GM12801 (cell line): Measurements from ENCODE around the gene MAPK7.

ENCODE experiments used
- CTCF ChIP-seq: IDR thresholded peaks from one replicate; pipeline ENCODE4 v1.5.1; 2011; ENCODE audit warnings: control low read depth; ENCODE audit not compliant: insufficient read length; ENCODE audit errors: extremely low read depth

Gene MAPK7

DNA sequence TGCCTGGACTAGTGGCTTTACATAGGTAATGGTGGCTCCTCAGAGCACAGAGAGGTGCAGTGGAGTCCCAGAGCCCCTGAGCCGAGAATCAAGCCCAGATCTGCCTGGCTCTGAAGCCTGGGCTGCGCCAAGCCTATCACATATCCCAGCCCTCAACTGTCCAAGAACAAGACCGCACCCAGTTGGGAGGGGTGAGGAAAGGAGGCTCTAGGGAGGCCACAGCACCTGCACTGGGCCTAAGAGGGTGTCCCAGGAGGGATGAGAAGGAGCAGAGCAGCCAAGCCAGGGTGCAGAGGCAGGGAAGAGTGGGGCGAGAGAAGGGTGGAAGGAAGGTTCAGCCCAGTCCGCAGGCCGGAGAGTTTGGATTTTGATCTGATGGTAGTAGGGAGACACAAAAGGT lies 31.8 kb downstream of the MAPK7 start:
- no peak for TF ChIP-seq CTCF

DNA sequence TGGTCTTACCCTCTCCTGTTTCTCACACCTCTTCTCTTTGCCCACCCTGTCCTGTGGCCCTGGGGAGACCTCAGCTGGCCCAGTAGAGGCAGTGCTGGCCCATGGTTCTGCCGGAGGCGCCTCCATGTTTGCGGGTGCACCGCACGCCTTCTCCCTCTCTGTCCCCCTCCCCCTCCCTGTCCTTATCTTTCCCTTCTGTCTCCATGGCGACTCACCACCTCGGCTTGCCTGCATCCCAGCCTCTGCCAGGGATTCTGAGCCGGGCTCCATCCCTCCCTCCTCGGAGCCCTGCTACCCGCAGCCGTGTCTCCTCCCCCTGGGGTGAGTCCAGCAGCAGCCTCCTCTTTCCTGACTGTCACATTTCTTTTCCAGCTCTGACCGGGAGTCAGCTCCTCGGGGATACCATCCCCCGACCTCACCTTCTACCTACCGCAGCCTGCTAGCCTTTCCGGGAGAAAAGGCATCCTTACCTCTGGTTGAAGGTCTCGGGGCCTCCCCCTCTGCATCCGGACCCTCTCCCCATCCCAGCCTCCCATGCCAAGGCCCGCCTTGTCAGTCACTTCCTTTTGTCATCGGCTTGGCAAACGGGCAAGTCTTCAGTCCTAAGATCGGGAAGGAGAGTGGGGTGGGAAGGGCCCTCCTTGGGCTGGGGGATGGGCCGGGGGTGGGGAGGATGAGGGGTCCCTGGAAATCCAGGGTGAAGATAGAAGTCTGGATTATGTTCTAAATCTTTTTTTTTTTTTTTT lies 32.8 kb downstream of the MAPK7 start, which contains the start of gene RNF112:
RNF112 (plus strand) TSS at position 358 of the 746 bp plus-strand sequence; CDS start at position 535, 177 bp downstream.
- TF ChIP-seq CTCF, result no peak

- TF ChIP-seq CTCF, result no peak
Observed at GRCh38 chr17:19411631-19412030, 33.3 kb downstream of the MAPK7 start.

DNA sequence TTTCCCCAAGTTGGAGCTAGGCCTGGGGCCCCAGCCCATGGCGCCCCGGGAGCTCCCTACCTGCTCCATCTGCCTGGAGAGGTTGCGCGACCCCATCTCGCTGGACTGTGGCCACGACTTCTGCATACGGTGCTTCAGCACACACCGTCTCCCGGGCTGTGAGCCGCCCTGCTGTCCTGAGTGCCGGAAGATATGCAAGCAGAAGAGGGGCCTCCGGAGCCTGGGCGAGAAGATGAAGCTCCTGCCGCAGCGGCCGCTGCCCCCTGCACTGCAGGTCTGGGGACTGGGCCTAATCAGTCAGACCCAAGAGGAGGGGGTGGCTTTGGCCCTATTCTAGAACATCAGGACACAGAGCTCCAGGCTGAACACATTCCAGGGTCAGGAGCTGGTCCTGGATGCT lies 34.2 kb downstream of the MAPK7 start:
- TF ChIP-seq CTCF, result no peak

DNA sequence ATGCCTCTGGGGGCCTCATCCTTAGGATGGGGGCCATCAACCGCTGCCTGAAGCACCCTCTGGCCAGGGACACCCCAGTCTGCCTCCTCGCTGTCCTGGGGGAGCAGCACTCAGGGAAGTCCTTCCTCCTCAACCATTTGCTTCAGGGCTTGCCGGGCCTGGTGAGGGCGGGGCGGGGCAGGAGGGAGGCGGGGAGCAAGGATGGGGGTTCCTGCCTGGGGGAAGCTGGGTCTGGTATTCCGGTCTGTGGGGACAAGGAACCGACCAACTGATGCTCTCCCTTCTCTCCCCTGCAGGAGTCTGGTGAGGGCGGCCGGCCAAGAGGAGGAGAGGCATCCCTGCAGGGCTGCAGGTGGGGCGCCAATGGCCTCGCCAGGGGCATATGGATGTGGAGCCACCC lies 34.7 kb downstream of the MAPK7 start:
- no peak for TF ChIP-seq CTCF

GRCh38 chr17:19413761-19414160 lies 35.5 kb downstream of the MAPK7 start:
- no peak for TF ChIP-seq CTCF

DNA sequence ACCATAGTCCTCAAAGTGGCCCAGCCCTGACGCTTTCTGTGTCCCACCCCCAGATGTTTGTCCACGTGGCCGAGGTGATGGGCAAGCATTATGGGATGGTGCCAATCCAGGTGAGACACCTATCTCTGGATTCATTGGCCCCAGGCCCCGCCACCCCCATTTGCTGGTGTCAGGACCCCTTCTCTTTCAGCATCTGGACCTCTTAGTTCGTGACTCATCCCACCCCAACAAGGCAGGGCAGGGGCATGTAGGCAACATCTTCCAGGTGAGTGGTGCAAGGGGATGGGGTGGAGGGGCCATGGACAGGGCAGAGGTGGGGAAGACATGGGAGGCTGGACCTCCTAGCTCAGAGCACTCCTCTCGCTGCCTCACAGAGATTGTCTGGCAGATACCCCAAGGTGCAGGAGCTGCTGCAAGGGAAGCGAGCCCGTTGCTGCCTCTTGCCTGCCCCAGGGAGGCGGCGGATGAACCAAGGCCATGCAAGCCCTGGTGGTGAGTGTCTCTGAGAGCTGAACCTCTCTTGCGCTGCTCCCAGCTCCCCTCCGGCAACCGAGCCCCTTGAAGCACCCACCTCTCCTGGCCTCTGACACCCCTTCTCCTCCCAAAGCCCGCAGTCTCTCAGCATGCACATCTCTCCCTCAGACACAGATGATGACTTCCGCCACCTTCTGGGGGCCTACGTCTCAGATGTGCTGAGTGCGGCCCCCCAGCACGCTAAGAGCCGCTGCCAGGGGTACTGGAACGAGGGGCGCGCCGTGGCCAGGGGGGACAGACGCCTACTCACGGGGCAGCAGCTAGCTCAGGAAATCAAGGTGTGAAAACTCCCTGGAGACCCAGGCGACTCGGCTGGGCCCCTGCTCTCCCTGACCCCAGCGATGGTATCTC lies 36.3 kb downstream of the MAPK7 start:
- no peak for TF ChIP-seq CTCF
